Cardiac muscle cell (in vitro differentiated cells and primary cell): ENCODE data around the gene SCNN1G. TPM values are rescaled to one million over a fixed set of nuclear protein-coding genes. Genes with fewer than 3 reads are reported as not detected.

Experiments
- DNase-seq, 2 donors: peaks; one replicate each; pipeline versions ENCODE4 v3.0.0 to v3.0.0-alpha.2; 2010 to 2017; ENCODE audit warnings: low read depth in 1 of 2, low spot score in 1 of 2
- H3K27ac ChIP-seq: fragments of 200-600 bp; sonication (generic); 2 replicates; pipeline ENCODE4 v1.5.1; 2016
- H3K27me3 ChIP-seq: fragments of 200-600 bp; sonication (generic); 2 replicates; pipeline ENCODE4 v1.6.0; 2016; ENCODE audit warnings: control low read depth
- H3K36me3 ChIP-seq: fragments of 200-600 bp; sonication (generic); 2 replicates; pipeline ENCODE4 v1.5.1; 2016; ENCODE audit warnings: control low read depth
- H3K4me1 ChIP-seq: fragments of 200-600 bp; sonication (generic); 2 replicates; pipeline ENCODE4 v1.8.1; 2017; ENCODE audit warnings: low read depth, mild to moderate bottlenecking, mixed run types
- H3K4me3 ChIP-seq: fragments of 200-600 bp; sonication (generic); 2 replicates; pipeline ENCODE4 v1.5.1; 2016; ENCODE audit warnings: mild to moderate bottlenecking
- H3K9me3 ChIP-seq: fragments of 200-600 bp; sonication (generic); 2 replicates; pipeline ENCODE4 v1.5.1; 2017; ENCODE audit warnings: low read depth, mild to moderate bottlenecking, control low read depth
- CTCF ChIP-seq: IDR thresholded peaks from 2 replicates; pipeline ENCODE4 v1.5.1; 2012; ENCODE audit warnings: low read depth, mild to moderate bottlenecking, low read length
- polyA plus RNA-seq: library from polyadenylated mRNA; unstranded; fragments of >200 nt; fragmentation: Nextera tagmentation; extraction: Ambion mirVana; gene quantifications from 2 replicates; pipeline ENCODE4 v1.2.1, GENCODE V29; 2016
- total RNA-seq: library from RNA; depleted of rRNA; stranded (reverse); fragments of >200 nt; gene quantifications from 2 replicates; pipeline ENCODE4 v1.2.3, GENCODE V29; 2016

SCNN1G gene
- total and polyA plus RNA-seq, 2 experiments from 2014 or later, result not detected

- H3K36me3 ChIP-seq, result no peaks in the 10 kb centered on the region
- H3K9me3 ChIP-seq, result no peaks in the 10 kb centered on the region
- no peaks in the 10 kb centered on the region for H3K4me1 ChIP-seq
- TF ChIP-seq CTCF, result peak; percentile 78
- peak overlapping the region; percentile 12 for H3K4me3 ChIP-seq
- peak; percentile 61 to 82 for DNase-seq
- no peak overlapping the region for H3K27ac ChIP-seq
- H3K27me3 ChIP-seq, result peaks cover 59% of the 10 kb centered on the region
These were observed 303 bp upstream of the SCNN1G start for GRCh38 chr16:23182206-23182678.

- Histone ChIP-seq H3K36me3 (no peaks in the 10 kb centered on the region), H3K27me3 (peaks cover 65% of the 10 kb centered on the region), H3K27ac (no peak overlapping the region), H3K4me3 (no peak overlapping the region), H3K9me3 (no peaks in the 10 kb centered on the region), H3K4me1 (no peaks in the 10 kb centered on the region)
- DNase-seq, result no peak
- no peak for TF ChIP-seq CTCF
These were observed 958 bp downstream of the SCNN1G start for GRCh38 chr16:23183543-23183862.

- DNase-seq, result no peak
- no peak overlapping the region for H3K27ac ChIP-seq
- peaks cover 72% of the 10 kb centered on the region for H3K27me3 ChIP-seq
- H3K36me3 ChIP-seq, result no peaks in the 10 kb centered on the region
- no peaks in the 10 kb centered on the region for H3K4me1 ChIP-seq
- H3K9me3 ChIP-seq, result no peaks in the 10 kb centered on the region
- no peak for TF ChIP-seq CTCF
- no peak overlapping the region for H3K4me3 ChIP-seq
These were observed 3.1 kb downstream of the SCNN1G start for GRCh38 chr16:23185656-23186055.

- TF ChIP-seq CTCF, result no peak
- Histone ChIP-seq H3K36me3 (no peaks in the 10 kb centered on the region), H3K4me3 (no peak overlapping the region), H3K4me1 (no peaks in the 10 kb centered on the region), H3K27ac (no peak overlapping the region), H3K9me3 (no peaks in the 10 kb centered on the region), H3K27me3 (peaks cover 67% of the 10 kb centered on the region)
- DNase-seq, result no peak
These were observed 3.6 kb downstream of the SCNN1G start for GRCh38 chr16:23186171-23186570.

GRCh38 chr16:23187341-23187740 lies 4.8 kb downstream of the SCNN1G start:
- H3K4me3 ChIP-seq, result no peak overlapping the region
- no peak for TF ChIP-seq CTCF
- H3K27ac ChIP-seq, result no peak overlapping the region
- H3K27me3 ChIP-seq, result peaks cover 60% of the 10 kb centered on the region
- H3K36me3 ChIP-seq, result no peaks in the 10 kb centered on the region
- H3K4me1 ChIP-seq, result no peaks in the 10 kb centered on the region
- no peak for DNase-seq
- H3K9me3 ChIP-seq, result no peaks in the 10 kb centered on the region

GRCh38 chr16:23188911-23189310 lies 6.4 kb downstream of the SCNN1G start:
- Histone ChIP-seq H3K27ac (no peak overlapping the region), H3K27me3 (peaks cover 45% of the 10 kb centered on the region), H3K9me3 (no peaks in the 10 kb centered on the region), H3K36me3 (no peaks in the 10 kb centered on the region), H3K4me3 (no peak overlapping the region), H3K4me1 (no peaks in the 10 kb centered on the region)
- TF ChIP-seq CTCF, result no peak
- DNase-seq, result no peak
